RWPE1 (cell line): Measurements from ENCODE around the gene FOXP1.
A peak's percentile ranks its signal among the peaks of the same experiment; 100 is the strongest.

ENCODE experiments used
- CTCF ChIA-PET: fragments of 350-600 bp; sonication (Branson Sonifier 250); formaldehyde crosslinking; extraction: SDS; loops from one replicate; lab custom pipeline; 2021; lab: Yijun Ruan, JAX
- POLR2A ChIA-PET: fragments of 400-600 bp; formaldehyde crosslinking; extraction: SDS; loops from one replicate; lab custom pipeline; 2020; ENCODE audit warnings: antibody characterized with exemption; ENCODE audit not compliant: low non-redundant PET; lab: Yijun Ruan, JAX
- DNase-seq: peaks from one replicate; pipeline ENCODE4 v3.0.0; 2012; ENCODE audit warnings: low spot score
- H3K27ac ChIP-seq: fragments of 450-650 bp; 2 replicates; pipeline ENCODE4 v1.5.1; 2017
- CTCF ChIP-seq: fragments of 450-650 bp; conservative IDR thresholded peaks from 2 replicates; pipeline ENCODE4 v1.5.1; 2017; ENCODE audit warnings: low read depth, mild to moderate bottlenecking

The FOXP1 gene

GRCh38 chr3:71425491-71426071, 157.9 kb downstream of the FOXP1 start:
- POLR2A ChIA-PET: no interaction called here
- no peak for TF ChIP-seq CTCF
- CTCF ChIA-PET: no interaction called here

GRCh38 chr3:71423151-71423906, 160.2 kb downstream of the FOXP1 start:
- H3K27ac ChIP-seq: peak overlapping the region; percentile 89
- POLR2A ChIA-PET: interaction anchor here (1.1 kb wide), 1 partner anchor 160 kb away, joined by 4 read pairs; the partner anchor contains the start of gene FOXP1
- CTCF ChIA-PET: interaction anchor here (0.7 to 1.1 kb wide), 2 partner anchors 72 to 230 kb away, joined by 3 read pairs; no protein-coding TSS in a partner anchor
- DNase-seq: peak; percentile 86
- no peak for TF ChIP-seq CTCF

More at GRCh38 chr3:71425491-71426071, 157.9 kb downstream of the FOXP1 start:
- peak overlapping the region; percentile 89; the same call in 1 of the 2 replicates for H3K27ac ChIP-seq
- DNase-seq: no peak

GRCh38 chr3:71421820-71422566, 161.5 kb downstream of the FOXP1 start:
- CTCF ChIA-PET: no interaction called here
- DNase-seq: no peak

GRCh38 chr3:71421475-71421819, 162.1 kb downstream of the FOXP1 start:
- H3K27ac ChIP-seq: no peak overlapping the region
- DNase-seq: no peak
- CTCF ChIA-PET: no interaction called here
- POLR2A ChIA-PET: no interaction called here
- TF ChIP-seq CTCF: no peak

More at GRCh38 chr3:71421820-71422566, 161.5 kb downstream of the FOXP1 start:
- POLR2A ChIA-PET: no interaction called here
- no peak for TF ChIP-seq CTCF
- H3K27ac ChIP-seq: peak overlapping the region; percentile 49; the same call in 1 of the 2 replicates

GRCh38 chr3:71419369-71419768, 164.2 kb downstream of the FOXP1 start:
- TF ChIP-seq CTCF: no peak
- DNase-seq: no peak
- no peak overlapping the region for H3K27ac ChIP-seq
- ChIA-PET CTCF (no interaction called here), POLR2A (no interaction called here)

- ChIA-PET CTCF (interaction anchor here (0.6 to 0.7 kb wide), 2 partner anchors 21 to 85 kb away, joined by 4 to 8 read pairs; no protein-coding TSS in a partner anchor), POLR2A (no interaction called here)
- TF ChIP-seq CTCF: no peak
- no peak for DNase-seq
- no peak overlapping the region for H3K27ac ChIP-seq
Measured at GRCh38 chr3:71417791-71418190, 165.7 kb downstream of the FOXP1 start.
